Progenitor cell of endocrine pancreas (in vitro differentiated cells): ENCODE results near the gene MT1B. TPM values are rescaled to one million over a fixed set of nuclear protein-coding genes. Genes with fewer than 3 reads are reported as not detected.
A peak's percentile ranks its signal among the peaks of the same experiment; 100 is the strongest.
"Not testable (repeated sequence)": the region's sequence is repeated elsewhere in the genome, so short reads cannot be mapped to it uniquely, and the experiment has no call there.

Experiments used
- DNase-seq: peaks from one replicate; pipeline ENCODE4 v3.0.0; 2021; ENCODE audit warnings: low spot score; ENCODE audit not compliant: unreplicated experiment
- H3K27ac Mint-ChIP-seq: 2 replicates; pipeline ENCODE4 v1.8.0; 2021; ENCODE audit warnings: mild to moderate bottlenecking, moderate library complexity, mixed read lengths
- H3K27me3 Mint-ChIP-seq: 2 replicates; pipeline ENCODE4 v1.8.0; 2021; ENCODE audit warnings: mixed read lengths
- H3K36me3 Mint-ChIP-seq: 2 replicates; pipeline ENCODE4 v1.8.0; 2022; ENCODE audit warnings: mixed read lengths; ENCODE audit not compliant: insufficient read depth
- H3K4me1 Mint-ChIP-seq: 2 replicates; pipeline ENCODE4 v1.8.0; 2021; ENCODE audit warnings: low read depth, mixed read lengths
- H3K4me3 Mint-ChIP-seq: 2 replicates; pipeline ENCODE4 v1.8.0; 2021; ENCODE audit warnings: low read depth, mild to moderate bottlenecking, moderate library complexity, mixed read lengths
- H3K9me3 Mint-ChIP-seq: 2 replicates; pipeline ENCODE4 v1.8.0; 2021; ENCODE audit warnings: low read depth, mixed read lengths
- CTCF ChIP-seq: fragments of 200-600 bp; sonication (generic); IDR thresholded peaks from one replicate; pipeline ENCODE4 v1.5.0; 2021; ENCODE audit warnings: antibody characterized with exemption, mild to moderate bottlenecking; ENCODE audit not compliant: unreplicated experiment
- total RNA-seq: library from RNA; stranded (reverse); gene quantifications from 2 replicates; pipeline ENCODE4 v1.2.1, GENCODE V29; 2021

MT1B gene
- total RNA-seq, 1 donor from 2014 or later, result not detected

GRCh38 chr16:56620339-56620897, 31.3 kb upstream of the MT1B start:
- no peaks in the 10 kb centered on the region for H3K36me3 Mint-ChIP-seq
- peaks cover 7% of the 10 kb centered on the region for H3K4me1 Mint-ChIP-seq
- no peak for TF ChIP-seq CTCF
- H3K27me3 Mint-ChIP-seq, result peaks cover 92% of the 10 kb centered on the region
- no peak overlapping the region for H3K27ac Mint-ChIP-seq
- DNase-seq, result no peak
- H3K4me3 Mint-ChIP-seq, result no peak overlapping the region
- H3K9me3 Mint-ChIP-seq, result no peaks in the 10 kb centered on the region

GRCh38 chr16:56621665-56622445, 29.8 kb upstream of the MT1B start:
- not testable (repeated sequence) for H3K4me1 Mint-ChIP-seq, H3K36me3 Mint-ChIP-seq, H3K9me3 Mint-ChIP-seq, H3K4me3 Mint-ChIP-seq, DNase-seq, H3K27ac Mint-ChIP-seq
- peaks cover 94% of the 10 kb centered on the region for H3K27me3 Mint-ChIP-seq

- not testable (repeated sequence) for H3K27ac Mint-ChIP-seq, H3K4me1 Mint-ChIP-seq, H3K36me3 Mint-ChIP-seq
Observed at GRCh38 chr16:56623184-56623583, 28.5 kb upstream of the MT1B start.

GRCh38 chr16:56623637-56624036, 28.0 kb upstream of the MT1B start:
- H3K9me3 Mint-ChIP-seq, result no peaks in the 10 kb centered on the region
- no peak overlapping the region for H3K4me3 Mint-ChIP-seq
- H3K36me3 Mint-ChIP-seq, result no peaks in the 10 kb centered on the region
- peaks cover 87% of the 10 kb centered on the region for H3K27me3 Mint-ChIP-seq
- DNase-seq, result no peak
- no peak for TF ChIP-seq CTCF
- H3K27ac Mint-ChIP-seq, result no peak overlapping the region
- H3K4me1 Mint-ChIP-seq, result peaks cover 6% of the 10 kb centered on the region

More at GRCh38 chr16:56623184-56623583, 28.5 kb upstream of the MT1B start:
- peaks cover 87% of the 10 kb centered on the region for H3K27me3 Mint-ChIP-seq
- H3K4me3 Mint-ChIP-seq, DNase-seq, H3K9me3 Mint-ChIP-seq: not testable (repeated sequence)

GRCh38 chr16:56625140-56625942, 26.3 kb upstream of the MT1B start, which contains the start of gene MT1E:
Gene MT1E, plus strand, starts transcription at chr16:56625781. Its CDS starts 71 bp downstream, at chr16:56625852.
- H3K4me3 Mint-ChIP-seq, result peak within 1 kb of the TSS; percentile 70
- H3K27me3 Mint-ChIP-seq, result peaks cover 88% of the 10 kb centered on the region
- H3K36me3 Mint-ChIP-seq, result no peaks in the 10 kb centered on the region
- no peak within 1 kb of the TSS for H3K27ac Mint-ChIP-seq
- no peak for TF ChIP-seq CTCF
- no peak for DNase-seq
- no peaks in the 10 kb centered on the region for H3K9me3 Mint-ChIP-seq
- peaks cover 6% of the 10 kb centered on the region for H3K4me1 Mint-ChIP-seq

- TF ChIP-seq CTCF, result no peak
- H3K27me3 Mint-ChIP-seq, result peaks cover 89% of the 10 kb centered on the region
- peak overlapping the region; percentile 62 for H3K4me3 Mint-ChIP-seq
- no peaks in the 10 kb centered on the region for H3K9me3 Mint-ChIP-seq
- no peak for DNase-seq
- no peaks in the 10 kb centered on the region for H3K36me3 Mint-ChIP-seq
- H3K27ac Mint-ChIP-seq, result no peak overlapping the region
- peaks cover 6% of the 10 kb centered on the region for H3K4me1 Mint-ChIP-seq
Observed at GRCh38 chr16:56625943-56626654, 25.6 kb upstream of the MT1B start.
